ENCODE data around the gene SPATA6.
A peak's percentile ranks its signal among the peaks of the same experiment; 100 is the strongest.
"Not testable (repeated sequence)": the region's sequence is repeated elsewhere in the genome, so short reads cannot be mapped to it uniquely, and the experiment has no call there.

SPATA6 gene

GRCh38 chr1:48469616-48470480, 2.2 kb downstream of the SPATA6 start:
- TF ChIP-seq POLR2A (IDR thresholded peaks at IDR 0.05; ENCODE audit: extremely low read depth, insufficient read length) = no peak
- TF ChIP-seq, protein P1, sequence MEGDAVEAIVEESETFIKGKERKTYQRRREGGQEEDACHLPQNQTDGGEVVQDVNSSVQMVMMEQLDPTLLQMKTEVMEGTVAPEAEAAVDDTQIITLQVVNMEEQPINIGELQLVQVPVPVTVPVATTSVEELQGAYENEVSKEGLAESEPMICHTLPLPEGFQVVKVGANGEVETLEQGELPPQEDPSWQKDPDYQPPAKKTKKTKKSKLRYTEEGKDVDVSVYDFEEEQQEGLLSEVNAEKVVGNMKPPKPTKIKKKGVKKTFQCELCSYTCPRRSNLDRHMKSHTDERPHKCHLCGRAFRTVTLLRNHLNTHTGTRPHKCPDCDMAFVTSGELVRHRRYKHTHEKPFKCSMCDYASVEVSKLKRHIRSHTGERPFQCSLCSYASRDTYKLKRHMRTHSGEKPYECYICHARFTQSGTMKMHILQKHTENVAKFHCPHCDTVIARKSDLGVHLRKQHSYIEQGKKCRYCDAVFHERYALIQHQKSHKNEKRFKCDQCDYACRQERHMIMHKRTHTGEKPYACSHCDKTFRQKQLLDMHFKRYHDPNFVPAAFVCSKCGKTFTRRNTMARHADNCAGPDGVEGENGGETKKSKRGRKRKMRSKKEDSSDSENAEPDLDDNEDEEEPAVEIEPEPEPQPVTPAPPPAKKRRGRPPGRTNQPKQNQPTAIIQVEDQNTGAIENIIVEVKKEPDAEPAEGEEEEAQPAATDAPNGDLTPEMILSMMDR (IDR thresholded peaks at IDR 0.05; ENCODE audit: low read depth, low read length) = no peak
- no peak for TF ChIP-seq MYC (IDR thresholded peaks at IDR 0.05; ENCODE audit: low read depth, low read length)
- TF ChIP-seq, protein P2, sequence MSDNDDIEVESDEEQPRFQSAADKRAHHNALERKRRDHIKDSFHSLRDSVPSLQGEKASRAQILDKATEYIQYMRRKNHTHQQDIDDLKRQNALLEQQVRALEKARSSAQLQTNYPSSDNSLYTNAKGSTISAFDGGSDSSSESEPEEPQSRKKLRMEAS (IDR thresholded peaks at IDR 0.05; ENCODE audit: low read depth, low read length) = no peak
- DNase-seq (ENCODE audit: low read depth) = peak; percentile 60
- H3K4me3 ChIP-seq (ENCODE audit: low read depth, low read length) = no peak overlapping the region

- H3K4me3 ChIP-seq (ENCODE audit: low read depth, low read length) = no peak overlapping the region
- no peak for DNase-seq (ENCODE audit: low read depth)
- TF ChIP-seq, protein P2 (IDR thresholded peaks at IDR 0.05; ENCODE audit: low read depth, low read length) = no peak
- TF ChIP-seq, protein P1 (IDR thresholded peaks at IDR 0.05; ENCODE audit: low read depth, low read length) = no peak
- TF ChIP-seq POLR2A (IDR thresholded peaks at IDR 0.05; ENCODE audit: extremely low read depth, insufficient read length) (no peak), MYC (IDR thresholded peaks at IDR 0.05; ENCODE audit: low read depth, low read length) (no peak)
Observed at GRCh38 chr1:48466594-48466993, 5.4 kb downstream of the SPATA6 start.

GRCh38 chr1:48462716-48463302, 9.2 kb downstream of the SPATA6 start:
- DNase-seq (ENCODE audit: low read depth) = no peak
- H3K4me3 ChIP-seq (ENCODE audit: low read depth, low read length) = no peak overlapping the region
- no peak for TF ChIP-seq POLR2A (IDR thresholded peaks at IDR 0.05; ENCODE audit: extremely low read depth, insufficient read length)
- TF ChIP-seq, protein P2 (IDR thresholded peaks at IDR 0.05; ENCODE audit: low read depth, low read length) = no peak
- TF ChIP-seq MYC (IDR thresholded peaks at IDR 0.05; ENCODE audit: low read depth, low read length) = no peak
- TF ChIP-seq, protein P1 (IDR thresholded peaks at IDR 0.05; ENCODE audit: low read depth, low read length) = no peak

DNA sequence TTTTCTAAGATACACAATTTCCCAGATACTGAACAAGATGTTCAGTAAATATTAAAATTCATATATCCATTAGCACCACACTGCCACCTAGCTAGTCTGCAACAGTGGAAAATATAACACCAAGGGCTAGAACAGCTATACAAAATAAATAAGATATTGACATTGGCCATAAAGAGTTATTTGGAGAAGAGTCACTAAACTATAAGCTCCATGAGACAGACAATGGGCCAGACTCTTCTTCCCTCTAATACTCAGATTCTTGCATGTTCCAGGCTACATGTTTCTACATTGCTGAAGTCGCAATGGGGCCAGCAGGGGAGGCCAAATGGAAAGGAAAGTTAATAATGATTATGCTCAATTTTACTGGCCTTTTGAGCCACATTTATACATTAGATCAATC, 21.5 kb downstream of the SPATA6 start:
- no peak overlapping the region for H3K4me3 ChIP-seq (ENCODE audit: low read depth, low read length)
- DNase-seq (ENCODE audit: low read depth) = no peak
- TF ChIP-seq MYC (IDR thresholded peaks at IDR 0.05; ENCODE audit: low read depth, low read length) (no peak), POLR2A (IDR thresholded peaks at IDR 0.05; ENCODE audit: extremely low read depth, insufficient read length) (no peak)
- TF ChIP-seq, protein P2 (IDR thresholded peaks at IDR 0.05; ENCODE audit: low read depth, low read length) = no peak
- TF ChIP-seq, protein P1 (IDR thresholded peaks at IDR 0.05; ENCODE audit: low read depth, low read length) = no peak

GRCh38 chr1:48448932-48449331, 23.1 kb downstream of the SPATA6 start:
- no peak for DNase-seq (ENCODE audit: low read depth)
- H3K4me3 ChIP-seq (ENCODE audit: low read depth, low read length) = no peak overlapping the region
- TF ChIP-seq, protein P1 (IDR thresholded peaks at IDR 0.05; ENCODE audit: low read depth, low read length) = no peak
- TF ChIP-seq POLR2A (IDR thresholded peaks at IDR 0.05; ENCODE audit: extremely low read depth, insufficient read length) = no peak
- no peak for TF ChIP-seq MYC (IDR thresholded peaks at IDR 0.05; ENCODE audit: low read depth, low read length)
- TF ChIP-seq, protein P2 (IDR thresholded peaks at IDR 0.05; ENCODE audit: low read depth, low read length) = no peak

DNA sequence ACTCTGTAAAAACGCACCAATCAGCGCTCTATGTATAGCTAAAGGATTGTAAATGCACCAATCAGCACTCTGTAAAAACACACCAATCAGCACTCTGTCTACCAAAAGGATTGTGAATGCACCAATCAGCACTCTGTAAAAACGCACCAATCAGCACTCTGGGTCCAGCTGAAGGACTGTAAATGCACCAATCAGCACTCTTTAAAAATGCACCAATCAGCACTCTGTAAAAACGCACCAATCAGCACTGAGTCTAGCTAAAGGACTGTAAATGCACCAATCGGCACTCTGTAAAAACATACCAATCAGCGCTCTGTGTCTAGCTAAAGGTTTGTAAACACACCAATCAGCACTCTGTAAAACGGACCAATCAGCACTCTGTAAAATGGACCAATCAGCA, 27.8 kb downstream of the SPATA6 start:
- not testable (repeated sequence) for DNase-seq (ENCODE audit: low read depth); H3K4me3 ChIP-seq (ENCODE audit: low read depth, low read length)
